ENCODE results near the gene ZNF689. TPM values are rescaled to one million over a fixed set of nuclear protein-coding genes. Genes with fewer than 3 reads are reported as not detected.
A peak's percentile ranks its signal among the peaks of the same experiment; 100 is the strongest.

ZNF689 gene
- total RNA-seq, 1 experiment from 2014 or later = 21.1 TPM

DNA sequence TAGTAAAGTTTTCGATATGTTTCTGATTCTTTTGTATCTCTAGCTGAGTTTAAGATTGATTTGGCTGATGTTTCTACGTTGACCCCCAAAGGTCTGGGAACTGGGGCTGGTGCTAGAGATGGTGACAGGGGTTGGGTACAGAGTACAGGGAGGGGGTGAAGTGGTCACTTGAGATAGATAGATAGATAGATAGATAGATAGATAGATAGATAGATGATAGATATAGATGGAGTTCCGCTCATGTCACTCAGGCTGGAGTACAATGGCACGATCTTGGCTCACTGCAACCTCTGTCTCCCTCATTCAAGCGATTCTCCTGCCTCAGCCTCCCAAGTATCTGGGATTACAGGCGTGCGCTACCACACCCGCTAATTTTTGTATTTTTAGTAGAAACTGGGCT lies 46.2 kb upstream of the ZNF689 start:
- H3K4me2 ChIP-seq (ENCODE audit: insufficient read depth, insufficient read length, low read length) = no peak overlapping the region
- H2BK15ac ChIP-seq (ENCODE audit: low read depth, low read length) = no peak overlapping the region
- no peak overlapping the region for H2BK5ac ChIP-seq (ENCODE audit: insufficient read length, low read length)
- H3K4me1 ChIP-seq (ENCODE audit: insufficient read depth, low read length) = no peaks in the 10 kb centered on the region
- no CpG with 5 or more reads among the region's 8 CpGs for WGBS (ENCODE audit: extremely low coverage, insufficient read length, low lambda C conversion rate)
- H2AFZ ChIP-seq (ENCODE audit: low read length) = no peak overlapping the region
- no peak overlapping the region for H4K91ac ChIP-seq (ENCODE audit: insufficient read length, low read depth, low read length)
- H3K79me1 ChIP-seq (ENCODE audit: insufficient read depth, low read depth, low read length, poor library complexity, severe bottlenecking) = no peaks in the 10 kb centered on the region
- H3K18ac ChIP-seq (ENCODE audit: insufficient read length, low read depth, low read length) = no peak overlapping the region
- peak overlapping the region in 1 of 2 experiments; percentile 55; a peak in 2 of 5 replicates for H3K4me3 Mint-ChIP-seq
- H3K79me2 ChIP-seq (ENCODE audit: insufficient read depth, low read length) = no peaks in the 10 kb centered on the region
- no peak overlapping the region for H3K27ac ChIP-seq (ENCODE audit: insufficient read length, low read depth, low read length)
- no peak overlapping the region for H3K9ac ChIP-seq (ENCODE audit: extremely low read depth, insufficient read length, low read length)
- no peak overlapping the region for H3K56ac ChIP-seq (ENCODE audit: insufficient read length, low read depth, low read length)
- peaks cover 7 to 36% (median 24%) of the 10 kb centered on the region in 3 experiments; a peak in 6 of 7 replicates for H3K36me3 Mint-ChIP-seq (ENCODE audit: insufficient read depth in 1 of 3, low read depth in 3 of 3)
- H3K14ac ChIP-seq (ENCODE audit: insufficient read depth, low read length) = no peak overlapping the region
- no peak overlapping the region for H3K27ac Mint-ChIP-seq
- peaks cover 42% of the 10 kb centered on the region for H3K27me3 Mint-ChIP-seq (ENCODE audit: low read depth)
- no peaks in the 10 kb centered on the region for H3K9me3 ChIP-seq (ENCODE audit: control insufficient read depth, low read depth, low read length)
- TF ChIP-seq CTCF (conservative IDR thresholded peaks at IDR 0.05) = no peak
- no peak overlapping the region for H3T11ph ChIP-seq (ENCODE audit: low read length)
- H2BK120ac ChIP-seq (ENCODE audit: low read depth, low read length, poor library complexity, severe bottlenecking) = no peak overlapping the region
- no peak overlapping the region for H2AK5ac ChIP-seq (ENCODE audit: insufficient read length, low read length)
- H4K20me1 ChIP-seq (ENCODE audit: control insufficient read depth, insufficient read depth, insufficient read length) = no peaks in the 10 kb centered on the region
- H3K4ac ChIP-seq (ENCODE audit: low read depth, low read length) = no peak overlapping the region
- no peak overlapping the region for H3K23ac ChIP-seq (ENCODE audit: insufficient read length, low read depth, low read length)
- no peaks in the 10 kb centered on the region for H3K9me3 Mint-ChIP-seq
- no peak overlapping the region for H4K5ac ChIP-seq (ENCODE audit: insufficient read length, low read depth, low read length)
- peaks cover 11 to 20% of the 10 kb centered on the region in 2 experiments for H3K4me1 Mint-ChIP-seq
- H3K23me2 ChIP-seq (ENCODE audit: insufficient read length, low read depth, low read length, poor library complexity, severe bottlenecking) = peaks cover 3% of the 10 kb centered on the region
- no peak overlapping the region for H2BK12ac ChIP-seq (ENCODE audit: insufficient read length, low read depth, low read length)
- H4K8ac ChIP-seq (replicated peaks; ENCODE audit: insufficient read length, low read depth, low read length) = no peak overlapping the region
- H2BK20ac ChIP-seq (ENCODE audit: low read depth, low read length, poor library complexity, severe bottlenecking) = no peak overlapping the region
- peaks cover 11% of the 10 kb centered on the region; the same call in 1 of the 2 replicates for H3K27me3 ChIP-seq (ENCODE audit: insufficient read depth, low read length)
- no peak for DNase-seq

Data from H9 (cell line).